DLD1 (cell line): ENCODE results near the gene LRRC8D.

ENCODE experiments used
- in situ Hi-C: cut with HindIII; loops from 2 replicates; pipeline ENCODE4 v1.10.0; 2017; ENCODE audit warnings: low sequenced_read_pairs

LRRC8D gene

DNA sequence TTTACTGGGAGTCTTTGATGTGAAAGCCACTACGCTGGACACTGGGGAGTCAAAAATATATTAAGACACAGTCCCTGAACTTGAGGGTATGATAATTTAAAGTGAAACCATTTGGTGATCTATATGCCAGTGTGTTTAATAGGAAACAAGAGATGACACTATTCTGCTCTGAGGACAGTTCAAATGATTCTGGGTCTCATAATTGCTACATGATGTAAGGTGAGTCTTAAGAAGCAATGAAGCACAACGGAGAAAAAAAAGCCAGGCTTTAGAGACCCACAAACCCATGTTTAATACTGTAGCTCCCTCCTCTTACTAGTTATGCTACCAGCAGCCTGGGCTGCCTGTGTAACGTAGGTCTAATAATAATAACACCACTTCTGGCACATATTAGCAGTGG, 14.2 kb upstream of the LRRC8D start:
- in situ Hi-C loops, result no loop called here

- in situ Hi-C loops, result no loop called here
Measured at GRCh38 chr1:89807503-89807902, 13.3 kb upstream of the LRRC8D start.

DNA sequence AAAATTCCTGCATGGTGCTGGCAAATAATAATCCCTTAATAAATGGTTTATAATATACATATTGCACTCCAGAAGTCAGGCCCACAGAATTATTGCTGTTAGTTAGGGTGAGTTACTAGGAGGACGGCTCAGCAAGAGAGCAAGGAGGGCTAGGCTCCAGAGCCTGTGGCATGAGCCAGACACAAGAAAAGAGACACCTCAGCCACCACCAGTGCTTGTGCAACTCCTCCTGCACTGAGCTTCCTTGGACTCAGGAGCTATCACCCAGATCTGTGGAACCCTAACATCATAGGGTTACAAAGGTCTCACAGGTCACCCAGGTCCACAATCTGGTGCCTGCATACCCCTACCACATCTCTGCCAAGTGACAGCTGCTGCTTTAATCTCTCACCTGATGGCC, 12.8 kb upstream of the LRRC8D start:
- in situ Hi-C loops, result no loop called here

- in situ Hi-C loops, result no loop called here
Measured at GRCh38 chr1:89808441-89809117, 12.3 kb upstream of the LRRC8D start.

GRCh38 chr1:89809556-89809955, 11.3 kb upstream of the LRRC8D start:
- in situ Hi-C loops, result no loop called here

DNA sequence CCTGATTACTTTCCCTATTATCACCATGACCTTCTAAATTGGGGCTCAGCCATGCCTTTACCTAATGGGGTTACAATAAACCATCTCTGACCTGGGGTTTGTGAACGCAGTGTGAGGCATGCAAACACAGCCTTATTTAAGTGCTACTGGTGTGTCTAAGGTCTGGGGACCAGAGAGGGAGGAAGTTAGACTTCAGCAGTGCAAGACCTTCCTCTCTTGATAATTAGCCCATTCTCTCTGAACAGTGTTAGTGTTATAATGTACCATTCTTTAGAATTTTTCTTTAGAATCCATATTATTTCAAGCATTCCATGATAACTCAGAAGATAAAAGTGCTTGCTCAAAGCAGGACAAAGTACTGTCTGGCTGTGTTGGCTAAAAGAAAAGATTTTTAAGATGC, 10.5 kb upstream of the LRRC8D start:
- in situ Hi-C loops, result no loop called here

DNA sequence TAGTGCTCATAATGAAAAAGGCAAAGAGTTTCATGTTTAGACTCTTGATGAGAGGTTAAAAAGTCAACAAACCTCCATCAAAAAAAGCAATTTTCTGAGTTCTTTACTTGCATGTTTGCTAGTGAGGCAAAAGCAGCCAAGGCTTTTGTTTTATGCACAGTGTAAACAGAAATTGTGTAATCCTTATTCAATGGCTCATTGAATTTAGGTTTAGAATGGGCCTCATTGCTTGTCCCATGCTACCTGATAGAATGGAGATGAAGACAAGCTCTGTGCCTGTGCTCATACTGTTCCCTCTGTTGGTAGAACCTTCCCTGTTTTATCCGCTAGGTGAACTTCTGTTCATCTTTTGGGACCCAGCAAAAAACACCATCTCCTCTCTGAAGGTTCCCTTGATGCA, 10.0 kb upstream of the LRRC8D start:
- in situ Hi-C loops, result no loop called here

DNA sequence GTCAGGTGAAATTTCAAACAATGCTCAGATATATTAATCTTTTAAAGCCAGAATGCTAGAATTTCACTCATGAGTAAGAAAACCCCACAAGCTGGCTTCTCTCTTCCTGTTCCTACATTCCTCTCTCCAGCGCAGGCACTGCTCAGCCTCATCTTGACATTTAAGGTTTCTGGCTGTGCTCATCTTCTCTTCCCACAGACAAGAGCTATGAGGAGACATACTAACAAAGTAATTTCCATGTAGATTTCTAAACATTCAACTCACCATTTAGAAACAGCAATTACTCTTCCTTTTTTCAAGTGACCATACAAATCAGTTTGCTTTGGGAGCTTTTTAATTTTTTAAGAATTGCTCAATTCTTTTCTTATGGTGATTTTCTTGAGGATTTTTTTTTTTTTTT, 7.8 kb upstream of the LRRC8D start:
- in situ Hi-C loops, result no loop called here

DNA sequence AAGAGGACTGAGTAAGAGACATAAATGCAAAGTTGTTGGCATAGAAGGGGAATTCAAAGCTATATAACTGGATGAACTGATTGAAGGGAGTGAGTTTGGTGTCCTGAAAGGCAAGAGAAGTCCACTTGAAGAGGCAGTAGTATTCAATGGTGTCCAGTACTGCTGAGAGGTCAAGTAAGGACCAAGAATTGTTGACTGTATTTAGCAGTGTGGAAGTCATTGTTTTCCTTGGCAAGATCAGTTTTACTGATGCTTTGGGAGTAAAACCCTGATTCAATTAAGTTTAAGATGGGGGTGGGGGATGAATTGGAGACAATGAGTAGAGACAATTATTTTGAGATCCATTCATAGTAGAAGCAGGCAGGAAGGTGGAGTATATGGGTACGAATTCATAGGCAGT, 5.8 kb upstream of the LRRC8D start:
- in situ Hi-C loops, result no loop called here

DNA sequence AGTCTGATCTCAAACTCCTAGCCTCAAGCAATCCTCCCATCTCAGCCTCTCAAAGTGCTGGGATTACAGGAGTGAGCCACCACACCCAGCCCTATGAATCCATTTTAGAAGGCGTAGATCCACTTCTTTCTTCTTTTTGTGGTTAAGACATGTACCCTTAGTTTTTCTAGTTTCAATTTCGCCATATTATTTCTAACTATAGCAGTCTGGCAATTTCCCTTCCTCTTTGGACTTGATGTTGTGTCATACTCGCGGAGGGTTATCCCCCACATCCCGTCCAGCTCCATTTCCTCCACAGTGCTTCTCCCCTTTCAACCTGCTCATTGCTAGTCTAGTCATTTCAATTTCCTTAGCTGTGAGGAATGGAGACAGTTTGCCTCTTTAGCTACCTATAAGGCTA, 5.2 kb upstream of the LRRC8D start:
- in situ Hi-C loops, result no loop called here

DNA sequence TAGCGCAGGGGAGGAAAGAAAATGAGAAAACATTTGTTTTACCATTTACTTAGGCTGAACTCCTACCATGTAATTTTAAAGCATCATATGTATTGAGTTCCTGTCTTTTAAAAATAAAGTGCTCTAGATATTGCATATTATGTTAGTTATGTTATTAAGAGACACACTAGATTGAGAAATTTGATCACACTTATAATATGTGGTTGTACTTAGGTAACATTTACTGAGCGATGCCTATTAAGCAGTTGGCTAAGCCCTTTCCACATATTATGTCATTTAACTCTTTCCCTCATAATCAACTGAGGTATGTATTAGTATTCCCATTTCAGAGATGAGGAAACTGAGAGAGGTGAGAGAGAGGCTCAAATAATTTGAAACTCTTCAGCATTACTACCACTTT, 4.5 kb upstream of the LRRC8D start:
- in situ Hi-C loops, result no loop called here

- in situ Hi-C loops, result no loop called here
Measured at GRCh38 chr1:89821322-89822108, 683 bp downstream of the LRRC8D start.

DNA sequence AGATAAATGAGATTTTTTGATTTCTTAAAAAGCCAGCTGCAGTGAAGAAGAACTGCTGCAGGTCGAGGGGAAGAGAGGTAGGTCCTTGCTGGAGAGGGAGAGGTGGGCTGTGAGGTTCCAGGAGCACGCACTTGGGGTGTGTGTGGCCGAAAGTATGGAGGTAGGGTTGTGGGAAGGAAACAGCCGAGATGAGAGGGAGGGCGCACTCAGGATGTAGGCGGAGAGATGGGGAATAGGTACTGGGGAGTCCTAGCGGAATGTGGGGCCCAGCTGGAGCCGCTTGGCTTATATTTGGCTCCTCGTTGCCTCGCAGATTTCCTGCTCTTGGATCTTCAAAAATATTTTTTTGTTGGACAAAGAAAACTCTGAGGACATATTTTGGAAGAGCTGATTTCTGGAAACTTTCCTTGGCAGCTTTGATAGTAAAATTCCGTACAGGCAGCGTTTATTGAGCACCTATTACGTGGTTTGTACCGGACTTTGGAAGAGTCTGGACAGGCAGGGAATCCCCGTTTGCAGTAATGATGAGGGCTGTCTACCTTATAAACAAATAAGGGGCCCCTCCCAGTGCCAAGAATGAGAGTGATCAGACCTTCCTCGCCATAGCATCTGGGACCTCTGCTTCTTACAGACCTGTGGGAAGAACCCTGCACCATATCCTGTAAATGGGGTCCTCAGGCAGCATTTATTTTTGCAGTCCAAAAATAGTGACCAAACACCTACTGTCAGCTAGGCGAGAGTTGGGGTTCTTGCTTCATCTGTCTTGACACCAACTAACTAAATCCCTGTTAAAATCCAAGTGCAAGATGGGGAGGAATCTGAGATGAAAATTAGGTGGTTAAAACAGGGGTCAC, 1.5 kb downstream of the LRRC8D start:
- in situ Hi-C loops, result no loop called here

GRCh38 chr1:89822999-89823628, 2.3 kb downstream of the LRRC8D start:
- in situ Hi-C loops, result no loop called here

GRCh38 chr1:89823679-89824292, 3.0 kb downstream of the LRRC8D start:
- in situ Hi-C loops, result no loop called here

GRCh38 chr1:89826594-89826993, 5.8 kb downstream of the LRRC8D start:
- in situ Hi-C loops, result no loop called here

GRCh38 chr1:89827330-89827729, 6.5 kb downstream of the LRRC8D start:
- in situ Hi-C loops, result no loop called here

- in situ Hi-C loops, result no loop called here
Measured at GRCh38 chr1:89827902-89828301, 7.1 kb downstream of the LRRC8D start.

DNA sequence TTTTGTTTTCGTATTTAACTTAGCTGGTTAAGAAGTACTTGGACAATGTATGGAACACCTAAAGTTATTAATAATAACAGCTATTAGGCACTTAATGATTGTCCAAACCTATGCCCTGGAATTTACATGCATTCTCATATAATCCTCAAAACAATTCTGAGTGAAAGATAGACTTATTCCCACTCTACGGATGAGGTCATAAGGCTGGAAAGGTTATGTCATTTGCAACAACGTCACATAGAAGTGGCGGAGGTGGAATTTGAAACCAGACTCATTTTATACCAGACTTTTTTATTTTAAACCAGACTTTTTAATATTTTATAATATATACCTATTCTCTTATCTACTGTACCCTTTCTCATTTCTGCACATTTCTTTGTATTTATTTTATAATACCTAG, 8.4 kb downstream of the LRRC8D start:
- in situ Hi-C loops, result no loop called here

GRCh38 chr1:89831462-89832120, 10.8 kb downstream of the LRRC8D start:
- in situ Hi-C loops, result no loop called here
